GM19035 (cell line): ENCODE results near the gene MANEAL.
"Not testable (repeated sequence)": the region's sequence is repeated elsewhere in the genome, so short reads cannot be mapped to it uniquely, and the experiment has no call there.

Experiments used
- ATAC-seq: cut with Tn5 transposase; IDR thresholded peaks from one replicate; pipeline ENCODE4 v1.9.1; 2021; ENCODE audit not compliant: unreplicated experiment

Gene MANEAL

GRCh38 chr1:37793773-37794371 lies at the start of gene MANEAL:
MANEAL (plus strand) TSS chr1:37793847; CDS start chr1:37794183, 336 bp downstream.
- peak; percentile 64 for ATAC-seq

- no peak for ATAC-seq
Measured at GRCh38 chr1:37746806-37747205, 46.8 kb upstream of the MANEAL start.

- ATAC-seq, result no peak
Measured at GRCh38 chr1:37748565-37748964, 45.1 kb upstream of the MANEAL start.

- no peak for ATAC-seq
Measured at GRCh38 chr1:37752213-37752582, 41.4 kb upstream of the MANEAL start.

- no peak for ATAC-seq
Measured at GRCh38 chr1:37752583-37753471, 40.8 kb upstream of the MANEAL start.

GRCh38 chr1:37753473-37754321 lies 40.0 kb upstream of the MANEAL start:
- no peak for ATAC-seq

- ATAC-seq, result no peak
Measured at GRCh38 chr1:37755290-37755689, 38.4 kb upstream of the MANEAL start.

GRCh38 chr1:37755951-37756560 lies 37.6 kb upstream of the MANEAL start:
- ATAC-seq, result no peak

GRCh38 chr1:37759451-37759850 lies 34.2 kb upstream of the MANEAL start:
- ATAC-seq, result no peak

GRCh38 chr1:37761416-37762095 lies 32.1 kb upstream of the MANEAL start:
- ATAC-seq, result no peak

GRCh38 chr1:37762516-37762915 lies 31.1 kb upstream of the MANEAL start:
- no peak for ATAC-seq

GRCh38 chr1:37763791-37764413 lies 29.7 kb upstream of the MANEAL start:
- ATAC-seq, result no peak

GRCh38 chr1:37764414-37764825 lies 29.2 kb upstream of the MANEAL start:
- ATAC-seq, result no peak

- ATAC-seq, result no peak
Measured at GRCh38 chr1:37764888-37765441, 28.7 kb upstream of the MANEAL start, which contains the start of gene EPHA10. EPHA10 (minus strand) TSS chr1:37765120; CDS start chr1:37765066, 54 bp downstream.

- no peak for ATAC-seq
Measured at GRCh38 chr1:37765916-37766664, 27.6 kb upstream of the MANEAL start.

GRCh38 chr1:37767488-37767887 lies 26.2 kb upstream of the MANEAL start:
- ATAC-seq, result no peak

- not testable (repeated sequence) for ATAC-seq
Measured at GRCh38 chr1:37771440-37771839, 22.2 kb upstream of the MANEAL start.

GRCh38 chr1:37776946-37777516 lies 16.6 kb upstream of the MANEAL start:
- ATAC-seq, result no peak

- no peak for ATAC-seq
Measured at GRCh38 chr1:37778654-37779053, 15.0 kb upstream of the MANEAL start.
